GM20431 (cell line): ENCODE results near the gene ST6GALNAC2.
"Not testable (repeated sequence)": the region's sequence is repeated elsewhere in the genome, so short reads cannot be mapped to it uniquely, and the experiment has no call there.

Experiments used
- in situ Hi-C: fragments of 300-500 bp; cut with MseI, MboI; formaldehyde crosslinking; loops from one replicate; pipeline ENCODE4 v1.15.0; 2020; ENCODE audit warnings: low sequenced_read_pairs; ENCODE audit not compliant: unreplicated experiment

ST6GALNAC2 gene

GRCh38 chr17:76543482-76543825 is 42.2 kb downstream of the ST6GALNAC2 start:
- in situ Hi-C loops = no loop called here

GRCh38 chr17:76542984-76543383 is 42.7 kb downstream of the ST6GALNAC2 start:
- in situ Hi-C loops = no loop called here

GRCh38 chr17:76542566-76542971 is 43.1 kb downstream of the ST6GALNAC2 start:
- in situ Hi-C loops = no loop called here

- in situ Hi-C loops = no loop called here
Measured at GRCh38 chr17:76541739-76542454, 43.8 kb downstream of the ST6GALNAC2 start.

- in situ Hi-C loops = no loop called here
Measured at GRCh38 chr17:76540381-76541300, 45.0 kb downstream of the ST6GALNAC2 start.

GRCh38 chr17:76539631-76540271 is 45.9 kb downstream of the ST6GALNAC2 start, which contains the start of gene PRCD:
PRCD (plus strand) TSS chr17:76540044; CDS start chr17:76540142, 98 bp downstream.
- in situ Hi-C loops = no loop called here

GRCh38 chr17:76538941-76539570 is 46.6 kb downstream of the ST6GALNAC2 start:
- in situ Hi-C loops = no loop called here

GRCh38 chr17:76538281-76538931 is 47.3 kb downstream of the ST6GALNAC2 start:
- in situ Hi-C loops = no loop called here

GRCh38 chr17:76537578-76538280 is 47.9 kb downstream of the ST6GALNAC2 start, which contains the start of gene CYGB:
CYGB (minus strand) TSS chr17:76537709; CDS start chr17:76537542, 167 bp downstream.
- in situ Hi-C loops = no loop called here

- in situ Hi-C loops = no loop called here
Measured at GRCh38 chr17:76537288-76537577, 48.4 kb downstream of the ST6GALNAC2 start.

GRCh38 chr17:76536511-76537287 is 49.0 kb downstream of the ST6GALNAC2 start:
- in situ Hi-C loops = no loop called here

GRCh38 chr17:76535788-76536510 is 49.7 kb downstream of the ST6GALNAC2 start:
- in situ Hi-C loops = no loop called here

GRCh38 chr17:76534831-76535732 is 50.6 kb downstream of the ST6GALNAC2 start:
- in situ Hi-C loops = no loop called here

- in situ Hi-C loops = not testable (repeated sequence)
Measured at GRCh38 chr17:76533640-76534359, 51.9 kb downstream of the ST6GALNAC2 start.

GRCh38 chr17:76532072-76532651 is 53.5 kb downstream of the ST6GALNAC2 start:
- in situ Hi-C loops = no loop called here

- in situ Hi-C loops = no loop called here
Measured at GRCh38 chr17:76531486-76532038, 54.1 kb downstream of the ST6GALNAC2 start.
